HepG2 (cell line): ENCODE measurements around the gene RBM25.
"Not testable (repeated sequence)": the region's sequence is repeated elsewhere in the genome, so short reads cannot be mapped to it uniquely, and the experiment has no call there.

Source experiments
- SNRNP70 ChIP-seq: fragments of 200-400 bp; formaldehyde crosslinking; IDR thresholded peaks from 2 replicates; pipeline ENCODE4 v1.6.1; 2017; ENCODE audit warnings: mild to moderate bottlenecking, low read depth, low read length, moderate library complexity
- SP4 ChIP-seq: sonication (generic); formaldehyde crosslinking; IDR thresholded peaks from 2 replicates; pipeline ENCODE4 v1.8.1; 2023; ENCODE audit warnings: mild to moderate bottlenecking, missing genetic modification reagents
- ZBTB7A ChIP-seq: sonication (generic); formaldehyde crosslinking; IDR thresholded peaks from 2 replicates; pipeline ENCODE4 v1.8.0; 2022; ENCODE audit warnings: mild to moderate bottlenecking, missing genetic modification reagents
- ZNF296 ChIP-seq: sonication (generic); formaldehyde crosslinking; conservative IDR thresholded peaks from 2 replicates; pipeline ENCODE4 v1.5.0; 2020; ENCODE audit warnings: mild to moderate bottlenecking, missing genetic modification reagents
- ZNF747 ChIP-seq: sonication (generic); formaldehyde crosslinking; IDR thresholded peaks from 2 replicates; pipeline ENCODE4 v1.8.1; 2023; ENCODE audit warnings: missing genetic modification reagents, mild to moderate bottlenecking, borderline replicate concordance
- TF ChIP-seq, protein P1 (sequence below): sonication (generic); formaldehyde crosslinking; IDR thresholded peaks from 2 replicates; pipeline ENCODE4 v1.9.0; 2021; ENCODE audit warnings: missing genetic modification reagents, borderline replicate concordance
- TF ChIP-seq, protein P2 (sequence below): IDR thresholded peaks from 2 replicates; pipeline ENCODE4 v1.6.1; 2016; ENCODE audit warnings: low read depth, control low read depth
- TF ChIP-seq, protein P3 (sequence below): sonication (generic); formaldehyde crosslinking; IDR thresholded peaks from 2 replicates; pipeline ENCODE4 v1.8.1; 2023; ENCODE audit warnings: missing genetic modification reagents, inconsistent platforms, borderline replicate concordance
- TF ChIP-seq, protein P4 (sequence below): sonication (generic); formaldehyde crosslinking; IDR thresholded peaks from 2 replicates; pipeline ENCODE4 v1.5.0; 2020; ENCODE audit warnings: mild to moderate bottlenecking, missing genetic modification reagents, moderate library complexity
- TF ChIP-seq, protein P5 (sequence below): sonication (generic); formaldehyde crosslinking; conservative IDR thresholded peaks from 2 replicates; pipeline ENCODE4 v1.4.0; 2020; ENCODE audit warnings: missing genetic modification reagents
- TF ChIP-seq, protein P6 (sequence below): IDR thresholded peaks from 2 replicates; pipeline ENCODE4 v1.6.1; 2016

DNA sequence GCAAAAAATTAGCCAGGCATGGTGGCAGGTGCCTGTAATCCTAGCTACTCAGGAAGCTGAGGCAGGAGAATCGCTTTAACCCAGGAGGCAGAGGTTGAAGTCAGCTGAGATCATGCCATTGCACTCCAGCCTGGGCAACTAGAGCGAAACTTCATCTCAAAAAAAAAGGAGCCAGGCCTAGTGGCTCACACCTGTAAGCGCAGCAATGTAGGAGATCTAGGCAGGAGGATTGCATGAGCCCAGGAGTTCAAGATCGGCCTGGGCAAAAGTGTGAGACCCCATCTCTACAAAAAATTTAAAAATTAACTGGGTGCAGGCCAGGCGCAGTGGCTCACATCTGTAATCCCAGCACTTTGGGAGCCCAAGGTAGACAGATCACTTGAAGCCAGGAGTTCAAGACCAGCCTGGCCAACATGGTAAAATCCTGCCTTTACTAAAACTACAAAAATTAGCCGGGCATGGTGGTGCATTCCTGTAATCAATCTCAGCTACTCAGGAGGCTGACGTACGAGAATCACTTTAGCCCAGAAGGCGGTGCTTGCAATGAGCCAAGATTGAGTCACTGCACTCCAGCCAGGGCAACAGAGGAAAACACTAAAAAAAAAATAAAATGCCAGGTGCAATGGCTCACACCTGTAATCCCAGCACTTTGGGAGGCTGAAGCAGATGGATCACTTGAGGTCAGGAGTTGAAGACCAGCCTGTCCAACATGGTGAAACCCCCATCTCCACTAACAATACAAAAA lies 21.5 kb upstream of the RBM25 start:
- not testable (repeated sequence) for TF ChIP-seq ZNF747 (CRISPR knock-in tag); SNRNP70; SP4 (CRISPR knock-in tag); ZNF296 (CRISPR knock-in tag); ZBTB7A (CRISPR knock-in tag)
- TF ChIP-seq, protein P1, sequence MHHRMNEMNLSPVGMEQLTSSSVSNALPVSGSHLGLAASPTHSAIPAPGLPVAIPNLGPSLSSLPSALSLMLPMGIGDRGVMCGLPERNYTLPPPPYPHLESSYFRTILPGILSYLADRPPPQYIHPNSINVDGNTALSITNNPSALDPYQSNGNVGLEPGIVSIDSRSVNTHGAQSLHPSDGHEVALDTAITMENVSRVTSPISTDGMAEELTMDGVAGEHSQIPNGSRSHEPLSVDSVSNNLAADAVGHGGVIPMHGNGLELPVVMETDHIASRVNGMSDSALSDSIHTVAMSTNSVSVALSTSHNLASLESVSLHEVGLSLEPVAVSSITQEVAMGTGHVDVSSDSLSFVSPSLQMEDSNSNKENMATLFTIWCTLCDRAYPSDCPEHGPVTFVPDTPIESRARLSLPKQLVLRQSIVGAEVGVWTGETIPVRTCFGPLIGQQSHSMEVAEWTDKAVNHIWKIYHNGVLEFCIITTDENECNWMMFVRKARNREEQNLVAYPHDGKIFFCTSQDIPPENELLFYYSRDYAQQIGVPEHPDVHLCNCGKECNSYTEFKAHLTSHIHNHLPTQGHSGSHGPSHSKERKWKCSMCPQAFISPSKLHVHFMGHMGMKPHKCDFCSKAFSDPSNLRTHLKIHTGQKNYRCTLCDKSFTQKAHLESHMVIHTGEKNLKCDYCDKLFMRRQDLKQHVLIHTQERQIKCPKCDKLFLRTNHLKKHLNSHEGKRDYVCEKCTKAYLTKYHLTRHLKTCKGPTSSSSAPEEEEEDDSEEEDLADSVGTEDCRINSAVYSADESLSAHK (CRISPR knock-in tag) = not testable (repeated sequence)
- TF ChIP-seq, protein P2, sequence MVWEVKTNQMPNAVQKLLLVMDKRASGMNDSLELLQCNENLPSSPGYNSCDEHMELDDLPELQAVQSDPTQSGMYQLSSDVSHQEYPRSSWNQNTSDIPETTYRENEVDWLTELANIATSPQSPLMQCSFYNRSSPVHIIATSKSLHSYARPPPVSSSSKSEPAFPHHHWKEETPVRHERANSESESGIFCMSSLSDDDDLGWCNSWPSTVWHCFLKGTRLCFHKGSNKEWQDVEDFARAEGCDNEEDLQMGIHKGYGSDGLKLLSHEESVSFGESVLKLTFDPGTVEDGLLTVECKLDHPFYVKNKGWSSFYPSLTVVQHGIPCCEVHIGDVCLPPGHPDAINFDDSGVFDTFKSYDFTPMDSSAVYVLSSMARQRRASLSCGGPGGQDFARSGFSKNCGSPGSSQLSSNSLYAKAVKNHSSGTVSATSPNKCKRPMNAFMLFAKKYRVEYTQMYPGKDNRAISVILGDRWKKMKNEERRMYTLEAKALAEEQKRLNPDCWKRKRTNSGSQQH = not testable (repeated sequence)
- TF ChIP-seq, protein P3, sequence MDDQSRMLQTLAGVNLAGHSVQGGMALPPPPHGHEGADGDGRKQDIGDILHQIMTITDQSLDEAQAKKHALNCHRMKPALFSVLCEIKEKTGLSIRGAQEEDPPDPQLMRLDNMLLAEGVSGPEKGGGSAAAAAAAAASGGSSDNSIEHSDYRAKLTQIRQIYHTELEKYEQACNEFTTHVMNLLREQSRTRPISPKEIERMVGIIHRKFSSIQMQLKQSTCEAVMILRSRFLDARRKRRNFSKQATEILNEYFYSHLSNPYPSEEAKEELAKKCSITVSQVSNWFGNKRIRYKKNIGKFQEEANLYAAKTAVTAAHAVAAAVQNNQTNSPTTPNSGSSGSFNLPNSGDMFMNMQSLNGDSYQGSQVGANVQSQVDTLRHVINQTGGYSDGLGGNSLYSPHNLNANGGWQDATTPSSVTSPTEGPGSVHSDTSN = not testable (repeated sequence)
- TF ChIP-seq, protein P4, sequence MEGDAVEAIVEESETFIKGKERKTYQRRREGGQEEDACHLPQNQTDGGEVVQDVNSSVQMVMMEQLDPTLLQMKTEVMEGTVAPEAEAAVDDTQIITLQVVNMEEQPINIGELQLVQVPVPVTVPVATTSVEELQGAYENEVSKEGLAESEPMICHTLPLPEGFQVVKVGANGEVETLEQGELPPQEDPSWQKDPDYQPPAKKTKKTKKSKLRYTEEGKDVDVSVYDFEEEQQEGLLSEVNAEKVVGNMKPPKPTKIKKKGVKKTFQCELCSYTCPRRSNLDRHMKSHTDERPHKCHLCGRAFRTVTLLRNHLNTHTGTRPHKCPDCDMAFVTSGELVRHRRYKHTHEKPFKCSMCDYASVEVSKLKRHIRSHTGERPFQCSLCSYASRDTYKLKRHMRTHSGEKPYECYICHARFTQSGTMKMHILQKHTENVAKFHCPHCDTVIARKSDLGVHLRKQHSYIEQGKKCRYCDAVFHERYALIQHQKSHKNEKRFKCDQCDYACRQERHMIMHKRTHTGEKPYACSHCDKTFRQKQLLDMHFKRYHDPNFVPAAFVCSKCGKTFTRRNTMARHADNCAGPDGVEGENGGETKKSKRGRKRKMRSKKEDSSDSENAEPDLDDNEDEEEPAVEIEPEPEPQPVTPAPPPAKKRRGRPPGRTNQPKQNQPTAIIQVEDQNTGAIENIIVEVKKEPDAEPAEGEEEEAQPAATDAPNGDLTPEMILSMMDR (CRISPR knock-in tag) = not testable (repeated sequence)
- TF ChIP-seq, protein P5, sequence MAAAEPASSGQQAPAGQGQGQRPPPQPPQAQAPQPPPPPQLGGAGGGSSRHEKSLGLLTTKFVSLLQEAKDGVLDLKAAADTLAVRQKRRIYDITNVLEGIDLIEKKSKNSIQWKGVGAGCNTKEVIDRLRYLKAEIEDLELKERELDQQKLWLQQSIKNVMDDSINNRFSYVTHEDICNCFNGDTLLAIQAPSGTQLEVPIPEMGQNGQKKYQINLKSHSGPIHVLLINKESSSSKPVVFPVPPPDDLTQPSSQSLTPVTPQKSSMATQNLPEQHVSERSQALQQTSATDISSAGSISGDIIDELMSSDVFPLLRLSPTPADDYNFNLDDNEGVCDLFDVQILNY = not testable (repeated sequence)
- TF ChIP-seq, protein P6, sequence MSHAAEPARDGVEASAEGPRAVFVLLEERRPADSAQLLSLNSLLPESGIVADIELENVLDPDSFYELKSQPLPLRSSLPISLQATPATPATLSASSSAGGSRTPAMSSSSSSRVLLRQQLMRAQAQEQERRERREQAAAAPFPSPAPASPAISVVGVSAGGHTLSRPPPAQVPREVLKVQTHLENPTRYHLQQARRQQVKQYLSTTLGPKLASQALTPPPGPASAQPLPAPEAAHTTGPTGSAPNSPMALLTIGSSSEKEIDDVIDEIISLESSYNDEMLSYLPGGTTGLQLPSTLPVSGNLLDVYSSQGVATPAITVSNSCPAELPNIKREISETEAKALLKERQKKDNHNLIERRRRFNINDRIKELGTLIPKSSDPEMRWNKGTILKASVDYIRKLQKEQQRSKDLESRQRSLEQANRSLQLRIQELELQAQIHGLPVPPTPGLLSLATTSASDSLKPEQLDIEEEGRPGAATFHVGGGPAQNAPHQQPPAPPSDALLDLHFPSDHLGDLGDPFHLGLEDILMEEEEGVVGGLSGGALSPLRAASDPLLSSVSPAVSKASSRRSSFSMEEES (CRISPR knock-in tag) = not testable (repeated sequence)
